Endothelial cell of umbilical vein (primary cell): Measurements from ENCODE around the gene OSBPL5.

Experiments used
- CTCF ChIP-seq, 2 donors: IDR thresholded peaks; 1 replicate in 1 of 2; 2 replicates in 1 of 2; pipeline ENCODE4 v1.5.1; 2011; ENCODE audit warnings: low read length in 2 of 2, mild to moderate bottlenecking in 2 of 2, moderate library complexity in 2 of 2, control low read depth in 1 of 2, inconsistent platforms in 1 of 2, low read depth in 1 of 2; ENCODE audit not compliant: insufficient read depth in 1 of 2; ENCODE audit errors: extremely low read depth in 1 of 2
- POLR2A ChIP-seq: IDR thresholded peaks from 2 replicates; pipeline ENCODE4 v1.6.1; 2012; ENCODE audit warnings: low read depth, mild to moderate bottlenecking, control low read depth, low read length
- TF ChIP-seq, protein P1 (sequence below): IDR thresholded peaks from 2 replicates; pipeline ENCODE4 v1.6.1; 2011; ENCODE audit not compliant: insufficient read depth, insufficient read length

- TF ChIP-seq CTCF (IDR thresholded peaks at IDR 0.05; ENCODE audit: extremely low read depth in 1 of 2, insufficient read depth in 1 of 2, low read depth in 1 of 2, low read length in 2 of 2) (no peak), POLR2A (no peak)
- TF ChIP-seq, protein P1, sequence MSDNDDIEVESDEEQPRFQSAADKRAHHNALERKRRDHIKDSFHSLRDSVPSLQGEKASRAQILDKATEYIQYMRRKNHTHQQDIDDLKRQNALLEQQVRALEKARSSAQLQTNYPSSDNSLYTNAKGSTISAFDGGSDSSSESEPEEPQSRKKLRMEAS = no peak
These were observed 21.8 kb downstream of the OSBPL5 start for GRCh38 chr11:3143136-3143880.
